ENCODE data around the gene ANP32B. TPM values are rescaled to one million over a fixed set of nuclear protein-coding genes. Genes with fewer than 3 reads are reported as not detected.

Gene ANP32B
- polyA plus RNA-seq, 1 of the 3 experiments (the other 2 are of a cell fraction) = 28.4 TPM

DNA sequence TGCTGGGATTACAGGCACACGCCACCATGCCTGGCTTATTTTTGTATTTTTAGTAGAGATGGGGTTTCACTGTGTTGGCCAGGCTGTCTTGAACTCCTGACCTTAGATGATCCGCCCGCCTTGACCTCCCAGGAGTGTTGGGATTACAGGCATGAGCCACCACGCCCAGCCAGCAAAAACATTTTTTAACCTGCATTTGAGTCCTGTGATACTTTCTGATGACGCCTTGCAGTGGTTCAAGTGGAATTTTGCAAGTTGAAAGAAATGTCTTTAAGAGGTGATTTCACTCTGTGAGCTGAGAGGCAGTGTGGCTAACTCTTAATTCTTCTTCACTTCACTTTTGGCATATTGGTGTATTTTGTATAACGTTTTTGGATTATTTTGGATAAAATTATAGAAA, 9.1 kb downstream of the ANP32B start:
- Histone ChIP-seq H3F3A (replicated peaks; ENCODE audit: insufficient read depth) (peaks cover 12% of the 10 kb centered on the region), H3K9ac (no peak overlapping the region), H4K20me1 (ENCODE audit: insufficient read depth) (peaks cover 91% of the 10 kb centered on the region), H3K36me3 (replicated peaks in 1 of 2; ENCODE audit: control insufficient read depth in 1 of 2, insufficient read depth in 2 of 2, low read length in 1 of 2) (peaks cover 12 to 23% of the 10 kb centered on the region in 2 experiments), H2AFZ (ENCODE audit: low read depth) (no peak overlapping the region), H3K9me2 (no peaks in the 10 kb centered on the region), H3K9me3 (no peaks in the 10 kb centered on the region), H3K79me2 (ENCODE audit: insufficient read depth) (peaks cover 99% of the 10 kb centered on the region), H3K27ac (ENCODE audit: low read depth in 2 of 2, low read length in 1 of 2) (no peak overlapping the region), H3K4me2 (no peak overlapping the region), H3K4me1 (ENCODE audit: control insufficient read depth in 1 of 2, insufficient read depth in 2 of 2, low read depth in 1 of 2, low read length in 1 of 2) (peaks cover 4 to 19% of the 10 kb centered on the region in 2 experiments; a peak in 3 of 4 replicates), H3K4me3 (ENCODE audit: low read depth in 2 of 2, low read length in 1 of 2) (no peak overlapping the region), H3K27me3 (ENCODE audit: insufficient read depth) (no peaks in the 10 kb centered on the region)
- ChIA-PET CTCF (interaction anchor here (0.7 kb wide), 2 partner anchors 9 to 68 kb away, joined by 3 to 4 read pairs; partner anchors contain the start of gene ANP32B), POLR2A (interaction anchor here (1.2 kb wide), 1 partner anchor 8 kb away, joined by 3 read pairs; no protein-coding TSS in a partner anchor)
- WGBS (ENCODE audit: low lambda C conversion rate) = 98% methylated on average over 6 of the region's 6 CpGs
- no peak for DNase-seq
- TF ChIP-seq TAF1 (IDR thresholded peaks at IDR 0.05; ENCODE audit: borderline replicate concordance, low read depth, low read length) = no peak
- TF ChIP-seq, protein P1, sequence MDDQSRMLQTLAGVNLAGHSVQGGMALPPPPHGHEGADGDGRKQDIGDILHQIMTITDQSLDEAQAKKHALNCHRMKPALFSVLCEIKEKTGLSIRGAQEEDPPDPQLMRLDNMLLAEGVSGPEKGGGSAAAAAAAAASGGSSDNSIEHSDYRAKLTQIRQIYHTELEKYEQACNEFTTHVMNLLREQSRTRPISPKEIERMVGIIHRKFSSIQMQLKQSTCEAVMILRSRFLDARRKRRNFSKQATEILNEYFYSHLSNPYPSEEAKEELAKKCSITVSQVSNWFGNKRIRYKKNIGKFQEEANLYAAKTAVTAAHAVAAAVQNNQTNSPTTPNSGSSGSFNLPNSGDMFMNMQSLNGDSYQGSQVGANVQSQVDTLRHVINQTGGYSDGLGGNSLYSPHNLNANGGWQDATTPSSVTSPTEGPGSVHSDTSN (IDR thresholded peaks at IDR 0.05) = no peak

GRCh38 chr9:97993000-97993399, 9.9 kb downstream of the ANP32B start:
- Histone ChIP-seq H3K36me3 (replicated peaks in 1 of 2; ENCODE audit: control insufficient read depth in 1 of 2, insufficient read depth in 2 of 2, low read length in 1 of 2) (peaks cover 20 to 23% of the 10 kb centered on the region in 2 experiments), H3K27me3 (ENCODE audit: insufficient read depth) (no peaks in the 10 kb centered on the region), H3K9me3 (no peaks in the 10 kb centered on the region), H4K20me1 (ENCODE audit: insufficient read depth) (peaks cover 91% of the 10 kb centered on the region), H3K4me2 (no peak overlapping the region), H3K4me1 (ENCODE audit: control insufficient read depth in 1 of 2, insufficient read depth in 2 of 2, low read depth in 1 of 2, low read length in 1 of 2) (peaks cover 2 to 19% of the 10 kb centered on the region in 2 experiments; a peak in 3 of 4 replicates), H3K79me2 (ENCODE audit: insufficient read depth) (peaks cover 99% of the 10 kb centered on the region), H3K27ac (ENCODE audit: low read depth in 2 of 2, low read length in 1 of 2) (no peak overlapping the region), H3F3A (replicated peaks; ENCODE audit: insufficient read depth) (peaks cover 12% of the 10 kb centered on the region), H3K9me2 (no peaks in the 10 kb centered on the region), H3K4me3 (ENCODE audit: low read depth in 2 of 2, low read length in 1 of 2) (no peak overlapping the region), H3K9ac (no peak overlapping the region), H2AFZ (ENCODE audit: low read depth) (no peak overlapping the region)
- CTCF ChIA-PET = interaction anchor here (1.0 to 1.4 kb wide), 4 partner anchors 10 to 70 kb away, joined by 3 to 7 read pairs (median 5); partner anchors contain the start of gene ANP32B
- DNase-seq = no peak
- WGBS (ENCODE audit: low lambda C conversion rate) = 96% methylated on average over 2 of the region's 2 CpGs
- POLR2A ChIA-PET = interaction anchor here (1.2 kb wide), 1 partner anchor 9 kb away, joined by 3 read pairs; no protein-coding TSS in a partner anchor
- TF ChIP-seq RXRA (IDR thresholded peaks at IDR 0.05; ENCODE audit: borderline replicate concordance, low read depth) (no peak), SIN3A (IDR thresholded peaks at IDR 0.05; ENCODE audit: borderline replicate concordance, low read depth, low read length) (no peak), POLR2AphosphoS5 (IDR thresholded peaks at IDR 0.05; ENCODE audit: low read depth, low read length) (no peak), NFIC (IDR thresholded peaks at IDR 0.05; ENCODE audit: borderline replicate concordance) (no peak), TAF1 (IDR thresholded peaks at IDR 0.05; ENCODE audit: borderline replicate concordance, low read depth, low read length) (no peak), FOXM1 (IDR thresholded peaks at IDR 0.05; ENCODE audit: low read depth) (no peak), EP300 (IDR thresholded peaks at IDR 0.05; ENCODE audit: borderline replicate concordance in 1 of 2, low read depth in 1 of 2, low read length in 1 of 2) (no peak), JUND (IDR thresholded peaks at IDR 0.05) (no peak), MEF2A (IDR thresholded peaks at IDR 0.05; ENCODE audit: borderline replicate concordance, low read depth) (no peak), USF2 (IDR thresholded peaks at IDR 0.05; ENCODE audit: borderline replicate concordance, low read depth, low read length) (no peak), TEAD4 (IDR thresholded peaks at IDR 0.05; ENCODE audit: borderline replicate concordance, insufficient read depth) (no peak), ELF1 (IDR thresholded peaks at IDR 0.05) (no peak), SMC3 (IDR thresholded peaks at IDR 0.05; ENCODE audit: low read depth, low read length) (no peak), FOXJ3 (CRISPR knock-in tag; IDR thresholded peaks at IDR 0.05) (no peak), CHD2 (IDR thresholded peaks at IDR 0.05; ENCODE audit: low read length, partially characterized antibody) (no peak)
- TF ChIP-seq, protein P2, sequence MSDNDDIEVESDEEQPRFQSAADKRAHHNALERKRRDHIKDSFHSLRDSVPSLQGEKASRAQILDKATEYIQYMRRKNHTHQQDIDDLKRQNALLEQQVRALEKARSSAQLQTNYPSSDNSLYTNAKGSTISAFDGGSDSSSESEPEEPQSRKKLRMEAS (IDR thresholded peaks at IDR 0.05; ENCODE audit: low read depth) = no peak
- TF ChIP-seq, protein P3, sequence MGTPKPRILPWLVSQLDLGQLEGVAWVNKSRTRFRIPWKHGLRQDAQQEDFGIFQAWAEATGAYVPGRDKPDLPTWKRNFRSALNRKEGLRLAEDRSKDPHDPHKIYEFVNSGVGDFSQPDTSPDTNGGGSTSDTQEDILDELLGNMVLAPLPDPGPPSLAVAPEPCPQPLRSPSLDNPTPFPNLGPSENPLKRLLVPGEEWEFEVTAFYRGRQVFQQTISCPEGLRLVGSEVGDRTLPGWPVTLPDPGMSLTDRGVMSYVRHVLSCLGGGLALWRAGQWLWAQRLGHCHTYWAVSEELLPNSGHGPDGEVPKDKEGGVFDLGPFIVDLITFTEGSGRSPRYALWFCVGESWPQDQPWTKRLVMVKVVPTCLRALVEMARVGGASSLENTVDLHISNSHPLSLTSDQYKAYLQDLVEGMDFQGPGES (IDR thresholded peaks at IDR 0.05; ENCODE audit: low read depth, low read length) = no peak

Data from SK-N-SH (cell line).